C4-2B (cell line): Measurements from ENCODE around the gene BNC2.

Experiments
- CTCF ChIP-seq: fragments of 450-650 bp; conservative IDR thresholded peaks from 2 replicates; pipeline ENCODE4 v1.5.1; 2017; ENCODE audit warnings: mild to moderate bottlenecking
- ZFX ChIP-seq: fragments of 450-650 bp; IDR thresholded peaks from 2 replicates; pipeline ENCODE4 v1.6.1; 2017

- TF ChIP-seq CTCF: no peak
- no peak for TF ChIP-seq ZFX
Measured at GRCh38 chr9:16821344-16821743, 49.1 kb downstream of the BNC2 start.
